HG03103 (cell line): ENCODE results near the gene STIM2.
"Not testable (repeated sequence)": the region's sequence is repeated elsewhere in the genome, so short reads cannot be mapped to it uniquely, and the experiment has no call there.

ENCODE experiments used
- ATAC-seq: cut with Tn5 transposase; IDR thresholded peaks from one replicate; pipeline ENCODE4 v1.9.1; 2021; ENCODE audit warnings: low read depth; ENCODE audit not compliant: unreplicated experiment

The STIM2 gene

DNA sequence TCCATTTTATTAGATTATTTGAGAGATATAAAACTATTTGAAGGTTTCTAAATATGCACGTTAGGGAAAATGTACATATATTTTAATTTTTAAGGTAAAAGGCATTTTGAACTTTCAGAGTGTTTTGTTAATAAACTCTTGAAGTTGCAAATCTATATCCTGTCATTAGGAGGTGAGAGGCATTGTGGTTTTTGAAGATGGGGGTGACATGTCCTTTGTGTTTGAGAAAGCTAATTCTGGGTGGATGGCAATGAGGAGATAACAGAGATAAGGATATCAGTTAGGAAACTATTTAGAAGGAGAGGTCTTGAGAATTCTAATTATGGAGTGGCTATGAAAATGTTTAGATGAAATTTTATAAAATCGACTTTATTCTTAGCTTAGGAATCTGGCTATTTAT is 6.1 kb downstream of the STIM2 start:
- ATAC-seq: no peak

DNA sequence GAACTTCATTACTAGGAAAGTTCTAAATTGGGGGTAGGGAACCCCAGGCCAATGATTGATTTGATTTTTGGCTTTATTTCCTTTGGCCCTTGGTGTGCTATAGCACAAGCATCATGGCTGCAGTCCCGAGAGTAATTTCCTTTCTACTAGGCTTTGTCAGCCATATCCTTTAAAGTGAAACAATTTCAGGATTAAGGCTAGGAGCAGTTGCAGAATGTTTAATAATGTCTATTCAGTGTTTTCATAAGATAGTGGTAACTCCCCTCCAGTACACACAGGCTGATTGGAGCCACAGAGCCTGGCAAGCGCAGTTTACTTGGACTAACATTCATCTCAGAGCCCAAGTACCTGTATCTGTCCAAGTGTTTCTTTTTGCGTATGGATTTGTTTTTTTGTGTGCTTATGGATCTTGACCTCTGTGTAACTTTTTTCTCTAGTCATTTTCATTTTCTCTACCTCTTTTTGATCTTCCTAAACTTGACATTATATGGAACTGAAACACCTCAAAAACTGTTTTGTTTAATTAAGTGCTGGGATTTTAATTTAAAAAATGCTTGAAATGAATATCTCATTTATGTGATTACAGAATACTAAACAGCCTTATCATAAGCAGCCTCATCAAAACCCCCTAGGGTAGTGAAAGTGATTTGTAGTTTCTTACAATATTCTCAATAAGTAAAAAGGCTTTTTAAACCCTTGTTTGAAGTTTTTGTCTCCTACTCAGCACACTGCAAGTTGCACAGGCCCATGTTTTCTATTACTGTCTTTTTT is 7.5 kb downstream of the STIM2 start:
- no peak for ATAC-seq

DNA sequence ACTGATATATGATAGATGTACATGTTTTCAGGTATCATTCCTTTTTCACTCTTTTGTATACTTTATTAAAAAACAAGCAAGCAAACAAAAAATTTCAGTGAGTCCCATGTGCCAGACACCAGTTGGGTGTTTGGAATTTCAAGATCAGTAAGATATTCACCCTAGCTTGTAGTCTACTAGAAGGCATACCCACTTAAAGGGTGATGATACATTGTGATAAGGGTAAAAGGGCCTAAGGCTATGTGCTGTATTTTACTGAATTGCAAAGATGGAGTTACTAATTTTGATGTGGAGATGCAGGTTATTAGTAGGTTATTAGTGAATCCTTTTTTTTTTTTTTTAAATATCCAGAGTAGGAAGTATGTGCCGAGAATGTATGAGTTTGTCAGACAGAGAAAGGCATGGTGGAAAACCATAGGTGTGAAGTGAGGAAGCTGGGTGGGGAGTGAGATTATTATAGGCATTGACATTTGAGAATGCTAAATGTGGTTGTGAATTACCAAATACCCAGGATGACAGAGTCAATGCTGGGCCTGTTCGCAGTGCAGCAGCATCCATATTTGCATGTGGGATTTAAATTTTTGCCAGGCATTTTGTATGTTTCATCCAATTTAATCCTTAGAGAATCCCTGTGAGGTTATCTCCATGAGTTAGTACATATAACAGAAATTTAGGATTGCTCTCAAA is 10.1 kb downstream of the STIM2 start:
- ATAC-seq: no peak

DNA sequence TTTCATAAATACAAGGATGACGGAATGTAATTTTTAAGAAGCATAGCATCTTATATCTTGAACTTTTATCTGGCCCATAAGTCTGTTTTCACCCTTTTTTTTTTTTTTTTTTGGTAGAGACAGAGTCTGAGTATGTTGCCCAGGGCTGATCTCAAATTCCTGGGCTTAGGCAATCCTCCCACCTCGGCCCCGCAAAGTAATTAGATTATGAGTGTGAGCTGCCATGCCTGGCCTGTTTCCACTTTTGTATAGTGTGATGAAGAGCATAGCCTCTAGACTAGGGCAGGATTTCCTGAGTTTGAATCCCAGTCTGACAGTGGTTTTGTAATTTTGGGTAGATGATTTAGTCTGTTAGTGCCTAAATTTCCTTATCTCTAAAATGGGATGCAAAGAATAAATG is 11.0 kb downstream of the STIM2 start:
- ATAC-seq: no peak

DNA sequence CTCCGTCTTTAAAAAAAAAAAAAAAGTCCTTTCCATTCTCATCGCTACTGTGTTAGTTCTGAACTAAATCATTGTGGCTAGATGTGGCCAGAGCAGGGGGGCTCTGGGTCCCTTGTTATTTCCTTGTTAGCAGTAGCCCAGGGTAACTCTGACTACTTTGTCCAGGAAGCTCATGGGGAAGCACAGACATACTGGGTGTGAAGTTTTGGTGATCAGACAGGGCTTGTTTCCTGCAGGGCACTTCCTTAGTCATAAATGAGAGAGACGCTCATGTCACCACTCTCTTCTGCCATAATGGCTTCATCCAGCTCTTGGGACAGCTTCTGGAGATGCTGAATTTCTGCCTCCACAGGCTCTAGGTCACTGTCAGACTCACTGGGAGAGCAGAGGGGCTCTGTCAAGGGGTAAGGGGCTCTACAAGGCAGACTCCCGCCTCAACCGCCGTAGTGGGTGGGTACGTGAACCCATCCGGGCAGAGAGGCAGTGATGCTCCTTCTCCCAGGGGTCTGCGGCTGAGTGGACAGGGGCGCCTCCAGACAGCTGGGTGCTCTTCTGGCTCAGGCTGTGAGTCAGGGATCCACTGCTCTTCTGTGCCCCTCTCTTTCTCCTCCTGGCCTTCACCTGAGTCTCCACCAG is 12.9 kb downstream of the STIM2 start:
- ATAC-seq: peak; percentile 84

DNA sequence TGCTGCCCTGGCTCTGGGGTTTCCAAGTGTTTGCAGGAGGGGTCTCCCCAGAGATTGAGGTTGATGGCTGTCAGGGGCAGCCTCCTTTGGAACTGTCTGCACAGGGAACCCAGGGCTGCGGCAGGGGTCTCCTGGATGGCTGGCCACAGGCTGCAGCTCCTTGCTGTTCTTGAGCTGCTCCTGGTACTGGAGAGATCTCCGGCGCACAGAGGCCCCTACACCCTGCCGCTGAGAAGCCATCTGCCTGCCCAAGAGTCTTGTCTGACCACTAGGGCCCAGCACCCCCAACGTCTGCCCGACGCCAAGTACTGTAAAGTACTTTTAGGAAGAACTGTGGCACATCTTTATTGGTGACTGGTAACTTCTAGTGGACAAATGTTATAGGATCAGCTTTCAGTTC is 13.5 kb downstream of the STIM2 start:
- no peak for ATAC-seq

DNA sequence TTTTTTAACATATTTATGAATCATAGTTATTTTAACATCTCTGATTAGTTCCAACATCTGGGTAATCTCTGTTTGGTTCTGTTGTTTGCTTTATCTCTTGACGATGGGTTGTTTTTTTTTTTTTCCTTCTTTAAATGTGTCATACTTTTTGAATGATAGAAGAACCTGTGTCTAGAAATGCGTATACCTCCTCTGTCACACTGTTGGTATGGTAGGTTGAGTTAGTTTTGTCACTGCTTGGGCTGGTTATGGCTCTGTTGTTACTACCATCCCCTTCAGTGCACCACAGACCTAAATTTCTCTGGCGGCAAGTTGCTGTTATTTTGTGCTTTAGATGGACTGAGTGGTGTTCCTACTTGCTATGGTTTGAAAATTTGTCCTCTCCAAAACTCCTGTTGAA is 16.8 kb downstream of the STIM2 start:
- no peak for ATAC-seq

DNA sequence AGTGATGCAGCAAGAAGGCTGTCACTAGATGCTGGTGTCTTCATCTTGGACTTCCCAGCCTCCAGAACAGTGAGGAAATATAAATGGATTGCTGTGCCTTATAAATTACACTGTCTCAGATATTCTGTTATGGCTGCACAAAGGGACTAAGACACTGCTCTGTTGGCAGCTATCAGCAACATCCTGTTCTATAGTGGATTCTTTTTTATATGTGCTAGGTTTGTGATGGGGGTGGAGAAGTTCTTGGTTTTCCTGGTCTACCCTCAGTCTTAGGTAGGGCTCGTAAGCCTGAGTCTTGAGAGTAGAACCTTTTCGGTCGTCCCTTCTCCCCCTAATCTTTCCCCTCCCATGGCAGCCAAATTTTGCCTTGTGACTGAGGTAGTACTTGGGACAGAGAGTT is 17.3 kb downstream of the STIM2 start:
- ATAC-seq: no peak

DNA sequence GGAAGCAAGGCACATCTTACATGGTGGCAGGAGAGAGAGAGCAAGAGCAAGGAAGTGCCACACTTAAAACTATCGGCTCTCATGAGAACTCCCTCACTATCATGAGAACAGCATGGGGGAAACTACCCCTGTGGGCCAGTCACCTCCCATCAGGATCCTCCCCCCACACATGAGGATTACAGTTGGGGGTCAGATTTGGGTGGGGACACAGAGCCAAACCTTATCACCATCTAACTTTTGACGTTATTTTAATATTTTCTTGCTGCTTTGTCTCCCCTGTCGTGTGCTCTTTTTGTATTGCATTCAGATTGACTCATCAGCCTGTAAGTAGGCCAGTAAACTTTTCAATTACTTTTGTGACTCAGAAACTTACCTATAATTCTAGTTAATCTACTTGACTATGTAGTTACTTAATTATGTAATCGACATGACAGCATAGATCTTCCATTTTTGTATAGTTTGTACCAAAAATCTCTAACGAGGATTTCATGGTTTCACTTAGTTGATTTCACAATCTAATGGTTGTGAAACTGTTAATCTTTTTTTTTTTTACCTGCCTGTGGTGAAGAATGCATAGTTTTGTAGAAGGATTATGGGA is 18.3 kb downstream of the STIM2 start:
- no peak for ATAC-seq

DNA sequence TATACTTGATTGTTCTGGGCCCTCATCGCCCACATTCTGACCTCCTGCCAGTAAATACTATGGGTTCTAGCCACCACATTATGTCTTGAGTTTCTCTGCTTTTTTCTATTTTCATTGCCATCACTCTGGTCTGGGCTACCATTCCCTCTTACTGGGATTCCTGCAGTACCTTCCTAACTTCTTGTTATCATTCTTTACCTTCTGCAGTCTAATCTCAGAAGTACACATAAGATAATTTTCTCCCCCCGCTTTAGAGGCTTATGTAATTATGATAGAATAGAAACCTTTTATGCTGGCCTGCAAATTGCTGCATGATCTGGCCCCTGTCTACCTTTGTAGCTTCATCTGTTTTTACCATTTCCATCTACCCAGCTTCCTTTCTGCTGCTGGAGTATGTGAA is 19.2 kb downstream of the STIM2 start:
- no peak for ATAC-seq

DNA sequence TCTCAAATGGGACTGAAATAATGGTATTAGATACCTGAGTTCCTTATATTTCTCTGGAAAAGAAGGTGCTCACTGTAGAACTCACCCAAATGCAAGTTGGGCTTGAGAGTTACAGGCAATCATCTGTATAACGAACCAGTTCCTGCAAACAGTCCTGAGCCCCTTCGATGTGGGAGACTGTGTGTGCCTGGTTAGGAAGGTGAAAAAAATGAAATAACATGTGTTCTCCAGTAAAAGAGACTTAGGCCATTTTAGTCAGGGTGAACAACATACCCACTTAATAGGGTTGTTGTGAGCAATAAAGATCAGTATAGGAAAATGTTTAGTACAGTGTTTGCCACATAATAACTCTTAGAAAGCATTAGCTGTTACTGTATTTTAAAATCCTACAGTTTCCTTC is 23.4 kb downstream of the STIM2 start:
- ATAC-seq: no peak

DNA sequence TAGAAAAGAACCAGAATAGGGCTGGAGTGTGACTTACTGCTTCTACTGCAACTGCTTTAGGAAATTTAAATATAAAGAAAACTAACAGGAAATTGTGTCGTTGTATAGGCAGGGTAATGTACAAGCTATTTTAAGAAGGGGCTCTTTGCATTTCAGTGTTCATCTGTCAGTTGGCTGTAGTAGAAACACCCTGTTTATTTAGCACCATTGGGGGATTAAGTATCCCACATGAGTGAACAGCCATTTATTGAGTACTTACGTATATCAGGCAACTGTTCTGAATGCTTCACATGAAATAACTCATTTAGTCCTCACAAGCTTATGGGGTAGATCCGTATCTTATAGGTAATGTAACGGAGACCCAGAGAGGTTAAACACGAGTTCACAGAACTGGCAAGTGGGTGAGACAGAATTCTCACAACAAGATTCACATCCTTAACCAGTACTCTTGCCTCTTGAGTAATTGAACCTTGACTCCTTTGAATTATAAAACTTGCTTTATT is 23.9 kb downstream of the STIM2 start:
- ATAC-seq: peak; percentile 36

DNA sequence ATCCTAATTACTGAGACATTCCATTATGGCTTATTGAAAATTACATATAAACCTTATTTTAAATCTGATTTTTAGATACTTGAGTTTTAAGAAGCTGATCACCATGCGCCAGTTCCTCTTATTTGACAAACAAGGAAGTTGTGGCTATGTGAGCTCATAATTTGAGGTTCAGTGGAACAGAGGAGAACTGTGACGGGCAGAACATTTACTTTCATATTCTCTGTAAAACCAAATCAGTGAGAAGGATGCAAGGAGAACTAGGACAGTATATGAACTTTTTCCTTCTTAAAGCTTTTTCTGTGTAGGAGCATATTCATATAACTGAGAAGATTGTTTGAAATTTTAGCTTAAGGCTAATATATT is 25.3 kb downstream of the STIM2 start:
- peak; percentile 79 for ATAC-seq

DNA sequence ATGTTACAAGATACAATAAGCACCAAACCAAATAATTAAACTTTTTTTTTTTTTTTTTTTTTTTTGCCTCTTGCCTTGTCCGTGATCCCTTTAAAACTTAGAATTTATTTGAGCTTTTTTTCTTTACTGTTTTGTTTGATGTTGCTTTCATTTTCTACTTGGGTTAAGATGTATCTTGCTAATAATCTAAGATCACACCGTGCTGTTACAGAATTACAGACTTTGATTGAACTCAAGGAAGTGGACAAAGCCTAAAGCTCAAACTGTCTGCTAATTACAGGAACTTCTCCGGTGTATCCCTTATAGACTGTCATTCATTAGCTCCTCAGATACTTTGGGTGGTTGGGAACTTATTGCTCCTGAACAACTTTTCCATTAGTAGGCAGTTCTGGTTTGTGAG is 26.5 kb downstream of the STIM2 start:
- ATAC-seq: no peak

DNA sequence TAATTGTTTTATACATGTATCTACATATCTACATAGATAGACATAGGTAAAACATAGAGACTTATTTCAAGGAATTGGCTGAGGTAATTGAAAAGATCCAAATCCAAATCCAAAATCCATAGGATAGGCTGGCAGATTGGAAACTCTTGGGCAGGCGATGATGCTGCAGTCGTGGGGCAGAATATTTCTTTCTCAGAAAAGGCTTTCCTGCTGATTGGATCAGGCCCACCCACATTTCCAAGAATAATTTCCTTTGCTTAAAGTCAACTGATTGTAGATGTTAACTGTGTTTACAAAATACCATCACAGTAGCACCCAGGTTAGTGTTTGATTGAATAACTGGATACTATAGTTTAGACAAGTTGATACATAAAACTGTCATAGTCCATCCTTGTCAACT is 27.2 kb downstream of the STIM2 start:
- no peak for ATAC-seq

DNA sequence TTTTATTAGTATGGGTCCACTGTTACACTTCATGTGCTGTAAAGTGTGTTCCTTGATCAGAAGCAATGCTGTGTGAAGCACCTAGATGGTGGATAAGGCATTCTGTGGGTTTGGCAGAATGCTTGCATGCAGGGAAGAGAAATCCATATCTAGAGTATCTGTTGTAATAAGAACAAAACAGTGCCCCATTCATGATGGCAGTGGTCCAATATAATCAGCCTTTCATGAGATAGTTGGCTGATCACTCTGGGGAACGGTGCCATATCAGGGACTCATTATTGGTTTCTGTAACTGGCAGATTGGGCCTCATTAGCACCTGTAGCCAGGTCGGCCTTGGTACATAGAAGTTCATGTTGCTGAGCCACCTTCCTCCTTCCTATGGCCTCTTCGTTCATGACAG is 28.7 kb downstream of the STIM2 start:
- ATAC-seq: no peak

DNA sequence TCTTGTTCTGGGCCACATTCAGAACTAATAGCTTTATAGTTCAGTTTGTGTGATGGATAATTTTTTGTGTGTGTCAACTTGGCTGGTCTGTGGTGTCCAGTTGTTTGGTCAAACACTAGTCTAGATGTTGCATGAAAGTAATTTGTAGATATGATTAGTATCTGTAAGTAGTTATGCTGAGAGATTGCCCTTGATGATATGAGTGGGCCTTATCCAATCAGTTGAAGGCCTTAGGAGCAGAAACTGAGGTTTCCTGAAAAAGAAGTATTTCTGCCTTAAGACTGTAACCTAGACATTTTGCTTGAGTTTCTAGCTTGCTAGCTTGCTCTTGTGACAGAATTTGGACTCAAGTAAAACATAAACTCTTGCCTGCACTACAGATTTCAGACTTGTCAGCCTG is 30.4 kb downstream of the STIM2 start:
- no peak for ATAC-seq

DNA sequence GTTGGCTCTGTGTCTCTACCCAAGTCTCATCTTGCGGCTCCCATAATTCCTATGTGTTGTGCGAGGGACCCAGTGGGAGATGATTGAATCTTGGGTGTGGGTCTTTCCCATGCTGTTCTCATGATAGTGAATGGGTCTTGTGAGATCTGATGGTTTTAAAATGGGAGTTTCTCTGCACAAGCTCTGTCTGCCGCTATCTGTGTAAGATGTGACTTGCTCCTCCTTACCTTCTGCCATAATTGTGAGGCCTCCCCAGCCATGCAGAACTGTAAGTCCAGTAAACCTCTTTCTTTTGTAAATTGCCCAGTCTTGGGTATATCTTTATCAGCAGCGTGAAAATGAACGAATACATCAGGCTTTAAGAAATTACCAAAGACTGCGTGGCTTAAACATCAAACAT is 31.2 kb downstream of the STIM2 start:
- no peak for ATAC-seq

DNA sequence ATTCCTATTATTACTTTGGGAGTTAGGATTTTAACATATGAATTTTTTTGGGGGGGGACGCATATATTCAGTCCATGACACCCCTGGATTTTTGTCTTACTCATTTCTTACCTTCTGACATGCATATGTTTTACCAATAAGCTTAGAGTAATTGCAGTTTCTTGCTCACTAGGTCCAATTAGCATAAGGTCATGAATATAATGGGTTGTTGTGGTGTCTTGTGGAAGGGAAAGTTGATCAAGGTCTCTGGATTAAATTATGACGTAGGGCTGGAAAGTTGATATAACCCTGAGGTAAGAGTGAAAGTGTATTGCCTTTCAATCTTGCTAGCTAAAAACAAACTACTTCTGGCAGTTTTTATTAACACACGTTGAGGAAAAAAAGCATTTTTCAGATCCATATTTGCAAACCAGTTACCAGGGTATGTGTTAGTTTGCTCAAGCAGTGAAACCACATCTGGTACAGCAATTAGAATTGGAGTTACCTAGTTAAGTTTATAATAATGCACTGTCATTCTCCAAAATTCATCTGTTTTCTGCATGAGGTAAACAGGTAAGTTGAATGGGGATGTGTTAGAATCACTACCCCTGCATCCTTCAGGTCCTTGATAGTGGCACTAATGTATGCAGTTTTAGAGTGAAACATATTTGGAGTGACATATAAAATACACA is 32.0 kb downstream of the STIM2 start:
- no peak for ATAC-seq

DNA sequence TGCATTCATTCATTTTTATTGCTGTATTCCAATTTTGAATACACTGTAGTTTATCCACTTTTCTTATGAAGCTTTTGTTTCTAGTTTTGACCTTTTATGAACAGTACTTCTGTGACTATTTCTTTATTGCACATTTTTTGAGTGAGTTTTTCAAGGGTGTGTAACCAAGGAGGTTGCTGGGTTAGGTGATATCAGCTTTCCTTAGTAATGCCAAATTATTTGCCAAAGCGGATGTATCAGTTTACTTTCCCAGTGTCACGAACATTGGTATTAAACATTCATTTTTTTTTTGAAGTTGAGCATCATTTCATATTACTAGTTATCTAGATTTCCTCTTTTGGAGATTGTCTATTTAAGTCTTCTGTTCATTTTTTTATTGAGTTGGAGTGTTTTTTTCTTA is 32.9 kb downstream of the STIM2 start:
- no peak for ATAC-seq

DNA sequence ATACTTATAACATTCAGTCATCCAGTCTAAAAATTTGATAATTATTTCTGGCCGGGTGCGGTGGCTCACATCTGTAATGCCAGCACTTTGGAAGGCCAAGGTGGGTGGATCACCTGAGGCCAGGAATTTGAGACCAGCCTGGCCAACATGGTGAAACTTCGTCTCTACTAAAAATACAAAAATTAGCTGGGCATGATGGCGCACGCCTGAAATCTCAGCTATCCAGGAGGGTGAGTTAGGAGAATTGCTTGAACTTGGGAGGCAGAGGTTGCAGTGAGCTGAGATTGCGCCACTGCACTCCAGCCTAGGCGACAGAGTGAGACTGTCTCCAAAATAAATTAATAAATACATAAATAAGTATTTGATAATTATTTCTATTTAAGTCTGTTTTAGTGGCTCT is 34.2 kb downstream of the STIM2 start:
- ATAC-seq: not testable (repeated sequence)
